Measurements from ENCODE around the gene HCN2. TPM values are rescaled to one million over a fixed set of nuclear protein-coding genes. Genes with fewer than 3 reads are reported as not detected.

The HCN2 gene
- total RNA-seq, 1 experiment from 2014 or later = 0.04 TPM

- Histone ChIP-seq H3K4me3 (ENCODE audit: low read length) (no peak overlapping the region), H3F3A (ENCODE audit: low read length, unreplicated experiment) (no peaks in the 10 kb centered on the region), H3K36me3 (ENCODE audit: low read depth, low read length) (no peaks in the 10 kb centered on the region; the same call in 1 of the 2 replicates), H2AFZ (ENCODE audit: low read length) (no peak overlapping the region), H3K4me2 (ENCODE audit: low read length) (no peak overlapping the region), H3K27ac (ENCODE audit: low read length) (no peak overlapping the region), H3K9me3 (ENCODE audit: low read length) (no peaks in the 10 kb centered on the region), H3K4me1 (ENCODE audit: insufficient read depth, low read length) (no peaks in the 10 kb centered on the region), H3K27me3 (ENCODE audit: low read length) (no peaks in the 10 kb centered on the region), H3K9ac (ENCODE audit: low read length) (no peak overlapping the region), H4K20me1 (ENCODE audit: low read length) (no peaks in the 10 kb centered on the region), H3K79me2 (ENCODE audit: low read length) (no peaks in the 10 kb centered on the region), H3K9me2 (replicated peaks; ENCODE audit: low read length) (no peaks in the 10 kb centered on the region)
- TF ChIP-seq CTCF (conservative IDR thresholded peaks at IDR 0.05; ENCODE audit: low read depth, low read length) (no peak), EZH2phosphoT487 (IDR thresholded peaks at IDR 0.05; ENCODE audit: borderline replicate concordance, low read length) (no peak), EZH2 (IDR thresholded peaks at IDR 0.05; ENCODE audit: low read length, unreplicated experiment) (no peak)
- BruUV-seq (replicated peaks) = no TSS peak
- CTCF ChIA-PET = no interaction called here
- intact Hi-C loops (cut with micrococcal nuclease) = no loop called here
- POLR2A ChIA-PET (ENCODE audit: unreplicated experiment) = no interaction called here
- ATAC-seq (no peak), DNase-seq (no peak)
These were observed 28.0 kb downstream of the HCN2 start for GRCh38 chr19:617551-618246.

GRCh38 chr19:618247-618619 is 28.6 kb downstream of the HCN2 start:
- no peaks in the 10 kb centered on the region for H3K36me3 ChIP-seq (ENCODE audit: low read depth, low read length)

More at GRCh38 chr19:618247-618619, 28.6 kb downstream of the HCN2 start:
- no peaks in the 10 kb centered on the region for H4K20me1 ChIP-seq (ENCODE audit: low read length)
- no peaks in the 10 kb centered on the region for H3K4me1 ChIP-seq (ENCODE audit: insufficient read depth, low read length)
- no peaks in the 10 kb centered on the region for H3K79me2 ChIP-seq (ENCODE audit: low read length)
- H3K27me3 ChIP-seq (ENCODE audit: low read length) = no peaks in the 10 kb centered on the region
- no peak overlapping the region for H3K9ac ChIP-seq (ENCODE audit: low read length)
- H3K4me3 ChIP-seq (ENCODE audit: low read length) = no peak overlapping the region
- no peak for TF ChIP-seq EZH2 (IDR thresholded peaks at IDR 0.05; ENCODE audit: low read length, unreplicated experiment)
- TF ChIP-seq CTCF (conservative IDR thresholded peaks at IDR 0.05; ENCODE audit: low read depth, low read length) = no peak
- no peak for TF ChIP-seq EZH2phosphoT487 (IDR thresholded peaks at IDR 0.05; ENCODE audit: borderline replicate concordance, low read length)
- DNase-seq (no peak), ATAC-seq (no peak)
- H2AFZ ChIP-seq (ENCODE audit: low read length) = no peak overlapping the region
- ChIA-PET POLR2A (ENCODE audit: unreplicated experiment) (no interaction called here), CTCF (no interaction called here)
- intact Hi-C loops (cut with micrococcal nuclease) = no loop called here
- H3K9me3 ChIP-seq (ENCODE audit: low read length) = no peaks in the 10 kb centered on the region
- no peak overlapping the region for H3K27ac ChIP-seq (ENCODE audit: low read length)
- no peaks in the 10 kb centered on the region for H3K9me2 ChIP-seq (replicated peaks; ENCODE audit: low read length)
- H3K4me2 ChIP-seq (ENCODE audit: low read length) = no peak overlapping the region
- H3F3A ChIP-seq (ENCODE audit: low read length, unreplicated experiment) = no peaks in the 10 kb centered on the region
- no TSS peak for BruUV-seq (replicated peaks)
